GM18868 (cell line): ENCODE data around the gene ADAM30.
A peak's percentile ranks its signal among the peaks of the same experiment; 100 is the strongest.
"Not testable (repeated sequence)": the region's sequence is repeated elsewhere in the genome, so short reads cannot be mapped to it uniquely, and the experiment has no call there.

Source experiments
- ATAC-seq: cut with Tn5 transposase; IDR thresholded peaks from one replicate; pipeline ENCODE4 v1.9.1; 2021; ENCODE audit warnings: mild to moderate bottlenecking, moderate library complexity; ENCODE audit not compliant: unreplicated experiment

The ADAM30 gene

DNA sequence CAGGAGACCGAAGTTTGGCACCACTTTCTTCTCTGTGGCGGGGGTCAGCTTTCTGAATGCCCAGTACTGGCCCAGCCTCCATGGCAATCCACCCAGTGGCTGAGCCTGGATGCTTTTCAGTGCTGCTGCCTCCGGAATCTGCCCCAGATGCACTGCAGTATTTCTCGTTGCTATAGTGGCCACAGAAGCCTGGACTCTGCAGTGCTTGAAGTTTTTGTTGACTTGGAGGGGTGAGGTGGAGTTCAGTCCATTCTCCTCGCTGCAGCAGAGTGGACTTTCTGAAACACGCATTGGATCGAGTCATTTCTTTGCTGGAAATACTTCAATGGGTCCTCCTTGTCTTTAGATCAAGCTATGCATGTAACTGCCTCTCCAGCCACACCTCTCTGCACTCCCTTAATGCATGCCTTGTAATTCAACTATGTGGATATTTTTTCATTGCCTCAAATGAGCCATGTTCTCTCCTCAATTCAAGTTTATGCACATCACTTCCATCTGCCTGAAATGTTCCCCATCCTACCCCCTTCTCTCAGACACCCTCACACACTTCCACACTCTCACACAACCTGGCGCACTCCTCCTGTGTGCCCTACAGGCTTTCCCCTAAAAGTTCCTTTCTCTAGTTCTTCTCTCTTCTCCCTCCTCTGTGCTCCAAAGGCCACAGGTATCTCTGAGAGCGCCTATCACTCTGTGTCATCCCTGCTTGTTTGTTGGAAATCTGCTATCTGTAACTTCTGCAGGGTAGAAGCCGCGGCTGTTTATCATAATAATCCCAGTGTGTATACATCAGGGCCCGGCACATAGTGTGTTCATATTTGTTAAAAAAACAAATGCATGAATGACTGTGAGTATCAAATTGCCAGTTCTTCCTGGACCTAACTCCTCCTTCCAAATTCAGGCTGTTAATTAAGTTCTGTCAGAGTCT, 16.5 kb downstream of the ADAM30 start:
- no peak for ATAC-seq

DNA sequence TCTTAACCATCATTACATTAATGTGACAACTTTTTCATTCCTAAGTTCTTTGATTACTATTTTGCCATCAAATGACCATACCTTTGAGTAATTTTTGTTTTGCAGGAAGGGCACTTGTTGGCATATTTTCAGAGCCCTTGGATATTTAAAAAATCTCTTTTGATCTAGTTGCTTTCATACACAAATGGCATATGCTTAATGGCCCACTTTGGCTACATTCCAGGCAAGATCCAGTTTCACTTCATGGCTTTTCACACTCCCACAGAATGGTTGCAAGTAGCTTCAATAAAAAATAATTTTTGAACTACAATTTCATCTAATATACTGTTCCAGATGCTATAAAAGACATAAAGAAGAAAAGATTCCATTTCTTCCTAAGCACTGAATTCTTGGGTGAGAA, 18.1 kb downstream of the ADAM30 start:
- no peak for ATAC-seq

GRCh38 chr1:119874186-119874585, 22.1 kb downstream of the ADAM30 start:
- ATAC-seq: no peak

DNA sequence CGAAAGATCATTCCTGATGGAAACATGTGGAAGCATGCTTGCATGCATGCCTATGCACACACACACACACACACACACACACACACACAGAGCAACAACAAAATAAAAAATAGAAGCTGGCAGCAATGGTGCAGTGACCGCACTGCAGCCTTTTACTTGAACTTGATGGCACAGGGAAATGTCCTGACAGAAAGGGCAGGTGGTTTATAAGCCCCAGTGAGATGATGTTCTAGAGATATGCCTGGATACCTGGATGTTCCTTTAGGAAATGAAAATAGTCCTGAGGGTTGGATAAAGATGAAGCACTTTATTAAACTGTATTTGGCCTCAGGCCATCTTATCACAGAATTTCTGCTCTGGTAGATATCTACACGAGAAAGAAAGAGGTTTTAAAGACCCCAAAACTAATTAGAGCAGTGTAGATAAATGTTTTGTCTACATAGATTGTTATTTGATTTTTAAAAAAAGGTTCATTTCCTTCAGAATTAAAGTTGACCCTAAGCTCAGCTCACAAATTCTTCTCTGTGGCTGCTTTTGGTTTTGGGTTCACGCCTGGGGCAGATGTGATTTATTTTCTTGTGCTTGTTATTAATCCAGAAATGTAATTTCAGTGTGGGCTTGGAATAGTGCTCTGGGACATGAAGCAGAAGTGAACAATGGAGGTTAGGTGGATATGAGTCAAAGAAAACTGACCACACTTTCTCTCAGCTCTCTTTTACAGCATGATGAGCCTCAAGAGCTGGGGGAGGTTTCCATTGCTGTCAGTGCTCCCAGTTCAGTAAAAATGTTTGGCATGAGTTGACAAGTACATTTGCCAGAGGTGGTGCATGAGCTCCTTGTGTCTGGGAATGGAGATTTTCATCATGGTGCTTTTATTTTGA, 22.9 kb downstream of the ADAM30 start:
- ATAC-seq: peak; percentile 43

- no peak for ATAC-seq
These were observed 24.4 kb downstream of the ADAM30 start for GRCh38 chr1:119871881-119872280.

GRCh38 chr1:119870917-119871596, 25.3 kb downstream of the ADAM30 start:
- peak; percentile 54 for ATAC-seq

GRCh38 chr1:119869995-119870394, 26.3 kb downstream of the ADAM30 start:
- ATAC-seq: no peak

- no peak for ATAC-seq
These were observed 28.1 kb downstream of the ADAM30 start for GRCh38 chr1:119868176-119868575.

DNA sequence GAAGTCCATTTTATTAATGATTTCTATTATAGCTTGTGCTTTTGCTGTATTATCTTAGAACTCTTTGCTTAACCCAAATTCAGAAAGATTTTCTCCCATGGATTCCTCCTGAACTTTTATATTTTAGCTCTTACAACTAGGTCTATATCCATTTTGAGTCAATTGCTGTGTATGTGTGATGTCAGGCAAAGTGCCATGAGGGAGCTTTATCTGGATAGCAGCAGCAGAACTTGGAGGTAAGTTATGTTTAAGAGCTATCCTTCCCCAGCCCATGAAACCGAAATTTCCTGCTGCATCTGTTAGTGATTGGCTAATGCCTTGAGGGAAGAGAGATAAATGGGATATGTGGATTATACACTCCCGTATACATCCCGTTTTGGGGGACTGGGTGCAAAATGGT, 29.9 kb downstream of the ADAM30 start:
- no peak for ATAC-seq

- ATAC-seq: no peak
These were observed 30.7 kb downstream of the ADAM30 start for GRCh38 chr1:119865627-119866026.

- no peak for ATAC-seq
These were observed 34.0 kb downstream of the ADAM30 start for GRCh38 chr1:119862276-119862675.

DNA sequence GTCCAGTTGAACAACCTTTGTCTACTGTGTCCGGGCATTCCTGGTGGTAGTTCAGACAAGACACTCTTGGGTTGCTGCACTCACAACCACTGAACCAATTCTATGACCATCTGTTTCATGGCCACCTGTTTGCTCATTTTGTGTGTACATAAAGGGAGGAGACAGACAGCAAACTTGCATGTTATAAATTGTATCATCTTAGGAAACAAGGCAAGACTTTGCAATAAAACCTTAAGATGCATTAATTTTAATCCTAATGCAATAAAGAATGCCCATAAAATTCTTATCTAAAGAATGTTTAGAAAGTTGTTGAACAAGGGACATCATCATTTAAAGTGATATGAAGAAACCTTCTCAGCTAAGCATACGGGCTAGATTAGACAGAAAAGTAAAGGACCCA, 34.8 kb downstream of the ADAM30 start:
- no peak for ATAC-seq

GRCh38 chr1:119859647-119860046, 36.7 kb downstream of the ADAM30 start:
- ATAC-seq: no peak

DNA sequence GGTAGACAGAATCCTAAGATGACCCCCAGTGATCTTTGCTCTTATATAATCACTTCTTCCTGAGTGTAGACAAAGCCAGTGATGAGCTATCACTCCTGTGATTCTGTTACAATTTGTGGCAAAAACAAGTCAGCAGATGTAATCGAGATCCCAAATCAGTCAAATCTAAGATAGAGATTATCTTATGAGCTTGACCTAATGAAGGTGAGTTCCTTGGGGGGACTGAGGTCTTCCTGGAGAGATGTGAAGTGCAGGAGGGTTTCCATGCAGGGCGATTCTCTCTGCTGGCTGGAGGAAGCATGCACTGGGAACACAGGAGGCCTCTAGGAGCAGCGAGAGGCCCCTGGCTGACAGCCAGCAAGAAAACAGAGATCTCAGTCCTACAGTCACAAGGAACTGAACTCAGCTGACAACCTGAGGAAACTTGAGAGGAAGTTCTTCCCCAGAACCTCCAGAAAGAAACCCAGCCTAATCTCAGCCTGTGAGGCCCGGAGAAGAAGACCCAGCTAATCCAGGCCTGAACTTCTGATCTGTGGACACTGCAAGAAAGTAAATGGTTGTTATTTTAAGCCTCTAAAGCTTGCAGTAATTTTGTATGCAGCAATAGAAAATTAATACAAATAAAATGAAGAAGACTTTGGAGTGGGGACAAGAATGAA, 37.6 kb downstream of the ADAM30 start:
- ATAC-seq: not testable (repeated sequence)

DNA sequence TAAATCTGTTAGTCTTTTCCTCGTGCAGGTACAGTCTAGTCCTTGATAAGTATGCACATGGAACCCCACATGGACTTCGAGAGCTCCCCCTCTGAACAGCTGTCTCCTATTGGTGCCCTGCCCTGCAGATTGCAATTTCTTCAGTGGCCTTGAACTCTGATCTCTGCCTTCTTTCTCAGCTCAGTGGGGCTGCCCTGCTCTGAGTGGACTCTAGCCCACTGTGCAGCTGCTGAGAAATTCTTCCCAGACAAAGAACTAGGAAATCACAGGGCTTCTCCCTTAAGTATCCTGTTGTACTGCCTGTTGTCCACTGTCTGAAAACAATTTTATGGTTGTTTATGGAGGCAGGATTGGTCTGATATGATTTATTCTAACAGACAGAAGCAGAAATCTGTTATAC, 38.2 kb downstream of the ADAM30 start:
- no peak for ATAC-seq

DNA sequence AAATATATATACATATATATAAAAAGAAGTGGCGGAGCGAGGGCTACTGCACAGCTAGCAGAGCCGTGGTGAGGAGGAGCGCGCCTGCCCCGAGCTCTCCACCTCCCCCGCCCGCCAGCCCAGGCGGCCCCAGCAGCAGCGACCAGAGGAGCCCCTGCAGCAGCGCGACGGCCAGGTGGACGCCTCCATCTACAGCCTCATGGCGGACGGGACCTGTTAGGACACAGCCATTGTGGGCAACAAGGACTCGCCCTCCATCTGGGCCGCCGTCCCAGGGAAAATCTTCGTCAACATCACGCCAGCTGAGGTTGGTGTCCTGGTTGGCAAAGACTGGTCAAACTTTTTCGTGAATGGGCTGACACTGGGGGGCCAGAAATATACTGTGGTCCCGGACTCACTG, 43.2 kb downstream of the ADAM30 start:
- ATAC-seq: no peak

- not testable (repeated sequence) for ATAC-seq
These were observed 52.1 kb downstream of the ADAM30 start for GRCh38 chr1:119844206-119844605.
